Inferior parietal cortex (tissue), 1 donor: ENCODE data around the gene ARHGAP30.
"Not testable (repeated sequence)": the region's sequence is repeated elsewhere in the genome, so short reads cannot be mapped to it uniquely, and the experiment has no call there.

Experiments used
- DNase-seq: peaks from one replicate; pipeline ENCODE4 v3.0.0-alpha.2; 2016; ENCODE audit errors: extremely low spot score

Gene ARHGAP30

GRCh38 chr1:161039546-161039945 is 30.1 kb downstream of the ARHGAP30 start:
- DNase-seq, result no peak

- no peak for DNase-seq
These were observed 30.5 kb downstream of the ARHGAP30 start for GRCh38 chr1:161039154-161039545.

- peak; percentile 22 for DNase-seq
These were observed 31.1 kb downstream of the ARHGAP30 start, which contains the start of gene TSTD1 for GRCh38 chr1:161038523-161039153. Gene TSTD1, minus strand, starts transcription at chr1:161038964. Its CDS starts 75 bp downstream, at chr1:161038889.

GRCh38 chr1:161037661-161038522 is 31.8 kb downstream of the ARHGAP30 start:
- no peak for DNase-seq

- DNase-seq, result no peak
These were observed 35.9 kb downstream of the ARHGAP30 start for GRCh38 chr1:161033751-161034150.

- no peak for DNase-seq
These were observed 37.3 kb downstream of the ARHGAP30 start for GRCh38 chr1:161032409-161032808.

GRCh38 chr1:161031874-161032273 is 37.8 kb downstream of the ARHGAP30 start:
- no peak for DNase-seq

GRCh38 chr1:161029466-161029865 is 40.2 kb downstream of the ARHGAP30 start:
- DNase-seq, result not testable (repeated sequence)

GRCh38 chr1:161026954-161027353 is 42.7 kb downstream of the ARHGAP30 start:
- DNase-seq, result not testable (repeated sequence)

- not testable (repeated sequence) for DNase-seq
These were observed 47.3 kb downstream of the ARHGAP30 start for GRCh38 chr1:161022432-161022831.

GRCh38 chr1:161021970-161022353 is 47.7 kb downstream of the ARHGAP30 start:
- no peak for DNase-seq

- peak; percentile 48 for DNase-seq
These were observed 48.3 kb downstream of the ARHGAP30 start for GRCh38 chr1:161021165-161021969.

- peak; percentile 47 for DNase-seq
These were observed 49.1 kb downstream of the ARHGAP30 start, which contains the start of gene F11R for GRCh38 chr1:161020509-161021164. Gene F11R, minus strand, starts transcription at chr1:161021152. Its CDS starts 79 bp downstream, at chr1:161021073.

GRCh38 chr1:161019751-161020495 is 49.8 kb downstream of the ARHGAP30 start:
- DNase-seq, result no peak

- DNase-seq, result not testable (repeated sequence)
These were observed 50.5 kb downstream of the ARHGAP30 start for GRCh38 chr1:161019111-161019660.

GRCh38 chr1:161018631-161018930 is 51.1 kb downstream of the ARHGAP30 start:
- no peak for DNase-seq

- no peak for DNase-seq
These were observed 51.7 kb downstream of the ARHGAP30 start for GRCh38 chr1:161017756-161018630.

GRCh38 chr1:161017181-161017580 is 52.5 kb downstream of the ARHGAP30 start:
- DNase-seq, result not testable (repeated sequence)

GRCh38 chr1:161016683-161017082 is 53.0 kb downstream of the ARHGAP30 start:
- not testable (repeated sequence) for DNase-seq
